Adrenal gland (tissue), 12 donors: ENCODE measurements around the gene POGZ. TPM values are rescaled to one million over a fixed set of nuclear protein-coding genes. Genes with fewer than 3 reads are reported as not detected.

Source experiments
- DNase-seq, 7 donors: peaks; one replicate each; pipeline ENCODE4 v3.0.0-alpha.2; 2019 to 2020
- H3K27ac ChIP-seq, 5 donors: fragments of 200-600 bp; sonication (generic) in 4 of 5; 1 replicate in 3 of 5; 2 replicates in 2 of 5; pipeline versions ENCODE4 v1.5.1 to v1.8.0; 2016 to 2020; ENCODE audit warnings: mild to moderate bottlenecking in 1 of 5
- H3K27me3 ChIP-seq: fragments of 200-600 bp; 2 replicates; pipeline ENCODE4 v1.8.0; 2021
- H3K36me3 ChIP-seq, 2 donors: fragments of 200-600 bp; replicated peaks in 1 of 2; 1 replicate in 1 of 2; 2 replicates in 1 of 2; pipeline versions ENCODE4 v1.5.1 to v1.8.0; 2018 to 2022
- H3K4me1 ChIP-seq, 2 donors: fragments of 200-600 bp; replicated peaks in 1 of 2; 1 replicate in 1 of 2; 2 replicates in 1 of 2; pipeline versions ENCODE4 v1.5.1 to v1.8.0; 2018 to 2021
- H3K4me3 ChIP-seq, 4 donors: fragments of 200-600 bp; sonication (generic) in 3 of 4; one replicate each; pipeline ENCODE4 v1.5.1; 2016 to 2018
- H3K9me3 ChIP-seq, 3 donors: fragments of 200-600 bp; sonication (generic) in 1 of 3; replicated peaks in 1 of 3; 1 replicate in 2 of 3; 2 replicates in 1 of 3; pipeline versions ENCODE4 v1.5.1 to v1.8.0; 2016 to 2021
- POLR2A ChIP-seq, 2 donors: fragments of 450-650 bp; IDR thresholded peaks; one replicate each; pipeline ENCODE4 v1.6.1; 2017; ENCODE audit warnings: antibody characterized with exemption in 2 of 2, mild to moderate bottlenecking in 2 of 2, moderate library complexity in 1 of 2
- WGBS, 4 donors: extraction: QIAGEN DNeasy Blood & Tissue Kit in 2 of 4; methylation state at CpG; one replicate each; pipeline versions ENCODE4 v1.1.5 to v1.1.7; 2013 to 2017; 5-methylcytosine and 5-hydroxymethylcytosine counted together
- intact Hi-C, 2 donors: fragments of 100-400 bp; cut with DNase I; formaldehyde crosslinking; loops; one replicate each; pipeline versions ENCODE4 v1.14.1 to v1.15.0; 2022 to 2023
- polyA plus RNA-seq, 3 donors: library from polyadenylated mRNA; stranded (reverse); fragments of 200-250 nt in 2 of 3; fragments of 350-450 nt in 1 of 3; fragmentation: Illumina TruSeq in 1 of 3; extraction: RNeasy Lipid Tissue Mini Kit (QIAGEN cat#74804) in 1 of 3; gene quantifications; one replicate each; pipeline ENCODE4 v1.2.3, GENCODE V29; 2013 to 2014
- total RNA-seq, 9 donors: library from RNA; depleted of rRNA in 4 of 9; stranded (reverse); fragments of >200 nt in 4 of 9; fragments of 120-200 nt in 1 of 9; fragmentation: NEBNext Ultra II Directional in 1 of 9; extraction: Animal tissue kit (Norgen Biotek cat#: 25700) in 1 of 9; gene quantifications; one replicate each; pipeline versions ENCODE4 v1.1.0 to v1.2.4, GENCODE V29; 2013 to 2023
- TF ChIP-seq, protein P1 (sequence below), 6 experiments: fragments of 450-650 bp in 4 of 6; fragments of 200-600 bp in 2 of 6; sonication (generic) in 1 of 6; IDR thresholded peaks; 1 replicate in 5 of 6; 2 replicates in 1 of 6; pipeline versions ENCODE4 v1.5.1 to v1.8.0; 2016 to 2021; ENCODE audit warnings: antibody characterized with exemption in 6 of 6, mild to moderate bottlenecking in 2 of 6, moderate library complexity in 1 of 6
- donor health status: healthy with polysubstance abuse.
- donor health status: Bipolar disorder and iron deficiency.
- donor health status: DM: yes; HTN: yes; CAD: no.
- donor health status: DM: no; HTN: no; CAD: no.
- donor health status: DM: no; HTN: no; CAD: no.
- donor health status: DM: yes; HTN: yes; CAD: no.

Gene POGZ
- total and polyA plus RNA-seq, 12 donors, result 24.0 to 117 (median 61.9) TPM

DNA sequence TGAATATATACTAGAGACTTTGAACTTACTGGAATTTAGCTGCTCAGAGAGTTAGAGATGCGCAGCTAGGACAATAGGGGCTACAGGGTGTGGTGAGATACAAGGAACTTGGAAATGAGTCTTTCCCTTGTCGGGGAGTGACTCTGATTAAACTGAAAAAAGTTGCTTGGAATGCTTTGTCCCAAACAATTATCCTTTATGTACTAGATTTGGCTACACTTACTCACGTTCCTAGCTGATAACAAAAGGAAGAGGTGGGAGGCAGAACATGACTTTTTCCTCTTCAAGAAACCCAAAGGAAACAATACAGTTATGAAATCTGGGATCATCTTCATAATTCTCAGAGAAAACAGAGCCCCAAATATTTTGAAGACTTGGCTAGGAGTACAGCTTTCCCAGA is 45.0 kb upstream of the POGZ start:
- 61 to 67% (median 65%) methylated on average over 3 of the region's 3 CpGs for WGBS, 4 donors
- DNase-seq, result no peak
- TF ChIP-seq POLR2A (IDR thresholded peaks at IDR 0.05), result no peak
- TF ChIP-seq, protein P1, sequence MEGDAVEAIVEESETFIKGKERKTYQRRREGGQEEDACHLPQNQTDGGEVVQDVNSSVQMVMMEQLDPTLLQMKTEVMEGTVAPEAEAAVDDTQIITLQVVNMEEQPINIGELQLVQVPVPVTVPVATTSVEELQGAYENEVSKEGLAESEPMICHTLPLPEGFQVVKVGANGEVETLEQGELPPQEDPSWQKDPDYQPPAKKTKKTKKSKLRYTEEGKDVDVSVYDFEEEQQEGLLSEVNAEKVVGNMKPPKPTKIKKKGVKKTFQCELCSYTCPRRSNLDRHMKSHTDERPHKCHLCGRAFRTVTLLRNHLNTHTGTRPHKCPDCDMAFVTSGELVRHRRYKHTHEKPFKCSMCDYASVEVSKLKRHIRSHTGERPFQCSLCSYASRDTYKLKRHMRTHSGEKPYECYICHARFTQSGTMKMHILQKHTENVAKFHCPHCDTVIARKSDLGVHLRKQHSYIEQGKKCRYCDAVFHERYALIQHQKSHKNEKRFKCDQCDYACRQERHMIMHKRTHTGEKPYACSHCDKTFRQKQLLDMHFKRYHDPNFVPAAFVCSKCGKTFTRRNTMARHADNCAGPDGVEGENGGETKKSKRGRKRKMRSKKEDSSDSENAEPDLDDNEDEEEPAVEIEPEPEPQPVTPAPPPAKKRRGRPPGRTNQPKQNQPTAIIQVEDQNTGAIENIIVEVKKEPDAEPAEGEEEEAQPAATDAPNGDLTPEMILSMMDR (IDR thresholded peaks at IDR 0.05), result no peak
- no peaks in the 10 kb centered on the region for H3K9me3 ChIP-seq
- H3K4me1 ChIP-seq, result no peaks in the 10 kb centered on the region
- no peak overlapping the region for H3K27ac ChIP-seq
- no peaks in the 10 kb centered on the region for H3K27me3 ChIP-seq
- H3K36me3 ChIP-seq, result no peaks in the 10 kb centered on the region
- no peak overlapping the region for H3K4me3 ChIP-seq
- intact Hi-C loops, result no loop called here

DNA sequence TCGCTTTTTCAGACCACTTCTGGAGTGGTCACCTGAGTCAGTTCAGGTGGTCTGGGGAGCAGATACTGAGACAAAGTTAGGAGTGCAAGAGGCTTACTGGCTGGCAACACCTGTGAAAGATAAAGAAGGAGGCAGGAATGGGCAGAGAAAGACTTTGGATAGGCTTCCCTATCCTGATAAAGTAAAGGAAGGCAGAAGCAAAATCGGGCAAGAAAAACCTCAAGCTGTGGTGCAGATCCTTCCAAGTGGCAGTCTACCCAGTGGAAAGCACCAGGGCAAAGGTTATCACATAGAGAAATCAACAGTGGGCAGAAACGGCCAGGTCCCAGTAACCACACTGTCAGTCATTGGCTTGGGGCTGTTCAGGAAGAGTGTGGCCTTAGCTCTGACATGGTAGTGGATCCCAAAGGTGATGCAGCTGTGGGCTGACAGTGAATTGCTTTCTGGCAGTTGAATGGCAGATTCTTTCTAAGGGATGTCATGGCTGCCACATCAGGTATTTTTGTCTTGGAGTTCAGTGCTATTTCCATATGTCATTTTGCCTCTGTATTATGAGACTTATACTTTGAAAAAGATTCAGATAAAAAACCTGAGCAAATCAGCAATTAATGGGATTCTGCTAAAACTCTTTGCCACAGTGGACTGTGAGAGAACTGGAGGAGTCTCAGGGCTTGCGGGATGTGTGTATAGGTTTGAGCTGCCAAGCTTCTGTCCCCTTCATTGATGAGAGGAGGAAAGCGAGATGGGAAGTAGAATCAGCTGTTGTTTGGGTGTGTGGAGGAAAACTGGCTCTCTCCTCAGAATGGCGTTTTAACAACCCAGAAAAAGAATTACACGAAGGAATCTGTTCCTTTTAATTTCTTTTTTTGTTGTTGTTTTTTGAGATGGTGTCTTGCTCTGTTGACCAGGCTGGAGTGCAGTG is 43.8 kb upstream of the POGZ start:
- intact Hi-C loops, result no loop called here
- TF ChIP-seq, protein P1 (IDR thresholded peaks at IDR 0.05), result no peak
- no peak for TF ChIP-seq POLR2A (IDR thresholded peaks at IDR 0.05)
- no peaks in the 10 kb centered on the region for H3K36me3 ChIP-seq
- no peak for DNase-seq
- H3K4me1 ChIP-seq, result no peaks in the 10 kb centered on the region
- no peak overlapping the region for H3K4me3 ChIP-seq
- H3K27me3 ChIP-seq, result no peaks in the 10 kb centered on the region
- WGBS, 4 donors, result 65 to 76% (median 68%) methylated on average over 7 of the region's 7 CpGs
- H3K27ac ChIP-seq, result peak overlapping the region in 1 of 5 donors; percentile 17
- no peaks in the 10 kb centered on the region for H3K9me3 ChIP-seq

DNA sequence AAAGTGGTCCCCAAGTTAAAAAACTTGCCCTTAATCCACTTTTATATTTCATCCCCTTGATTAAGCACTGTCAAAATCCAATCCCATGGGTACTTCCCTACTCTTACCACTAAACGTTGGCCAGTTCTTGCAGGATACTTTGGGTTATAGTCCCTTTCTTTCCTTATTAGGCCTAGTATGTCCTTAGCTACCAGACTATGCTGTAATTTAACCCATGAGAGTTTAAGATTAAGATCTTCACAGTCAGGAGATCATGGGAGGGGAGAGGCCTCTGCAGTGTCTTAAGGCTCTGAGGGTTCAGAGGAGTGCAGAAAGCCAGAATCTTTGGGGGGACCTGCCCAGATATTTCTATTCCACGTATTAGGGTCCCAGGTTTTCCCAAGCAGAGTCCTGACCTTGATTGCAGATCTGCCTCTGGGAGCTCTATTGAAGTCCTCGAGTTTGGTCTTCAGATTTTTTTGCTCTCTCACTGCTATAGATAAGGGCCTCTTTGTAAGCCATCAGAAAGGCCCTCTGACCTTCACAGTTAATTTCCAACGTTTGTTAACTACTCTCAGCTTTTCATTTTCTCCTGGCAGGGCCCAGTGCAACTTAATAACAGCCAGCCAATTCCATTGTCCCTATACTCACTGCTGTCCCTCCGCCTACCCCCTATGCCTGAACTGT is 42.9 kb upstream of the POGZ start:
- H3K4me3 ChIP-seq, result no peak overlapping the region
- H3K9me3 ChIP-seq, result no peaks in the 10 kb centered on the region
- peak in 1 of 7 donors; percentile 20 for DNase-seq
- 48 to 62% (median 54%) methylated on average over 4 to 5 of the region's 5 CpGs for WGBS, 4 donors
- no peaks in the 10 kb centered on the region for H3K36me3 ChIP-seq
- H3K4me1 ChIP-seq, result no peaks in the 10 kb centered on the region
- H3K27ac ChIP-seq, result peak overlapping the region in 2 of 5 donors; percentile 2 to 17
- intact Hi-C loops, result no loop called here
- H3K27me3 ChIP-seq, result no peaks in the 10 kb centered on the region
- TF ChIP-seq POLR2A (IDR thresholded peaks at IDR 0.05), result no peak
- TF ChIP-seq, protein P1 (IDR thresholded peaks at IDR 0.05), result no peak

DNA sequence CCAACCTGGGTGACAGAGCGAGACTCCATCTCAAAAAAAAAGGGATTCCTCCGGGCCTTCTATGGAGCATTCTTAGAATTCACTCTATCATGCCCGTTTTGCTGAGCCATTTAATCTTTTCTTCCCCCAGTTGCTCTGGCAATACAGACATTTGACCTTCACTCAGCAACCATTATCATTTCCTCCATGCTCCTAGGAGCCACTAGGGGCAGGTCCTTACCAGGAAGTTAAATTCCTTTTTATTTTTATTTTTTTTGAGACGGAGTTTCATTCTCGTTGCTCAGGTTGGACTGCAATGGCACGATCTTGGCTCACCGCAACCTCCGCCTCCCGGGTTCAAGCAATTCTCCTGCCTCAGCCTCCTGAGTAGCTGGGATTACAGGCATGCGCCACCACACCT is 42.2 kb upstream of the POGZ start:
- no peak for DNase-seq
- Histone ChIP-seq H3K27me3 (no peaks in the 10 kb centered on the region), H3K4me1 (no peaks in the 10 kb centered on the region), H3K4me3 (no peak overlapping the region), H3K27ac (no peak overlapping the region), H3K9me3 (no peaks in the 10 kb centered on the region), H3K36me3 (no peaks in the 10 kb centered on the region)
- intact Hi-C loops, result no loop called here
- TF ChIP-seq, protein P1 (IDR thresholded peaks at IDR 0.05), result peak in 2 of 6 experiments; percentile 11 to 30
- no peak for TF ChIP-seq POLR2A (IDR thresholded peaks at IDR 0.05)
- 66 to 82% (median 69%) methylated on average over 10 of the region's 10 CpGs for WGBS, 4 donors
